DOHH2 (cell line): ENCODE results near the gene MAPKBP1.

Source experiments
- H3F3A ChIP-seq: fragments of 200-600 bp; sonication (generic), shearing (Covaris generic); 2 replicates; pipeline ENCODE4 v1.6.0; 2016; ENCODE audit warnings: antibody characterized with exemption, mild to moderate bottlenecking; ENCODE audit not compliant: control insufficient read depth, insufficient read depth
- H3K27ac ChIP-seq: fragments of 200-600 bp; sonication (generic); 2 replicates; pipeline ENCODE4 v1.5.1; 2014; ENCODE audit warnings: low read depth, mild to moderate bottlenecking, low read length, moderate library complexity
- H3K27me3 ChIP-seq: fragments of 200-600 bp; sonication (generic); 2 replicates; pipeline ENCODE4 v1.6.1; 2014; ENCODE audit warnings: mild to moderate bottlenecking, low read length, mixed read lengths; ENCODE audit not compliant: control insufficient read depth
- H3K36me3 ChIP-seq: fragments of 200-600 bp; sonication (generic); 2 replicates; pipeline ENCODE4 v1.6.1; 2014; ENCODE audit warnings: mild to moderate bottlenecking, low read length, moderate library complexity, mixed read lengths; ENCODE audit not compliant: control insufficient read depth
- H3K4me1 ChIP-seq: fragments of 200-600 bp; sonication (generic); 2 replicates; pipeline ENCODE4 v1.6.1; 2014; ENCODE audit warnings: mild to moderate bottlenecking, low read length, mixed read lengths; ENCODE audit not compliant: control insufficient read depth
- H3K4me2 ChIP-seq: fragments of 200-600 bp; sonication (generic); 2 replicates; pipeline ENCODE4 v1.6.0; 2014; ENCODE audit warnings: mild to moderate bottlenecking, low read length, moderate library complexity
- H3K4me3 ChIP-seq: fragments of 200-600 bp; sonication (generic); 2 replicates; pipeline ENCODE4 v1.5.1; 2014; ENCODE audit warnings: mild to moderate bottlenecking, low read length, mixed read lengths
- H3K79me2 ChIP-seq: fragments of 200-600 bp; sonication (generic); 2 replicates; pipeline ENCODE4 v1.6.1; 2014; ENCODE audit warnings: mild to moderate bottlenecking, low read length, mixed read lengths; ENCODE audit not compliant: control insufficient read depth
- H3K9me2 ChIP-seq: fragments of 200-600 bp; sonication (generic); replicated peaks from 2 replicates; pipeline ENCODE4 v1.6.1; 2014; ENCODE audit warnings: mild to moderate bottlenecking, low read length, mixed read lengths; ENCODE audit not compliant: control insufficient read depth
- H3K9me3 ChIP-seq: fragments of 200-600 bp; sonication (generic); 2 replicates; pipeline ENCODE4 v1.6.1; 2014; ENCODE audit warnings: antibody characterized with exemption, low read length, mixed read lengths; ENCODE audit not compliant: control insufficient read depth, insufficient read depth
- H4K20me1 ChIP-seq: fragments of 200-600 bp; sonication (generic); 2 replicates; pipeline ENCODE4 v1.6.0; 2014; ENCODE audit warnings: low read depth, mild to moderate bottlenecking, antibody characterized with exemption, low read length, moderate library complexity; ENCODE audit not compliant: control insufficient read depth, insufficient read depth
- EZH2phosphoT487 ChIP-seq: fragments of 200-600 bp; sonication (generic); IDR thresholded peaks from 2 replicates; pipeline ENCODE4 v1.6.1; 2017; ENCODE audit warnings: borderline replicate concordance, mild to moderate bottlenecking, antibody characterized with exemption, low read length, moderate library complexity, mixed read lengths
- TF ChIP-seq, protein P1 (sequence below): fragments of 200-600 bp; sonication (generic); IDR thresholded peaks from one replicate; pipeline ENCODE4 v1.5.1; 2014; ENCODE audit warnings: antibody characterized with exemption, mild to moderate bottlenecking, low read depth, low read length; ENCODE audit not compliant: poor library complexity, severe bottlenecking

The MAPKBP1 gene

DNA sequence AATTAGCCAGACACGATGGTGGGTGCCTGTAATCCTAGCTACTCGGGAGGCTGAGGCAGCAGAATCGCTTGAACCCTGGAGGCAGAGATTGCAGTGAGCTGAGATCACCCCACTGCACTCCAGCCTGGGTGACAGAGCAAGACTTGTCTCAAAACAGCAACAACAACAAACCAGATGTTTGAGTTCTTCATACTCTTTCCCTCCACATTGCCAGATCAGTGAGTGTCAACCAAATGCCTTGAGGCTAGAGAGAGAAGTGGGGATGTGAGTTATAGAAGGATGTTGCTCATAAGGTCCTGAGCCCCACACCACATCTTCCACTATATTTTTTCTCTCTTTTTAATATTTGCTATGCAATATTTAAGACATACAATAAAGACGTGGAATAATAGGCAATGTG is 19.8 kb downstream of the MAPKBP1 start:
- Histone ChIP-seq H3K9me2 (no peaks in the 10 kb centered on the region), H3K4me3 (no peak overlapping the region), H3K27me3 (no peaks in the 10 kb centered on the region), H4K20me1 (no peaks in the 10 kb centered on the region), H3K4me1 (peaks cover 46% of the 10 kb centered on the region), H3K27ac (no peak overlapping the region), H3K4me2 (no peak overlapping the region), H3F3A (0 out of 2 replicates have a peak, but pooled peaks cover 2% of the 10 kb centered on the region), H3K79me2 (no peaks in the 10 kb centered on the region), H3K36me3 (no peaks in the 10 kb centered on the region), H3K9me3 (no peaks in the 10 kb centered on the region)
- no peak for TF ChIP-seq EZH2phosphoT487
- TF ChIP-seq, protein P1, sequence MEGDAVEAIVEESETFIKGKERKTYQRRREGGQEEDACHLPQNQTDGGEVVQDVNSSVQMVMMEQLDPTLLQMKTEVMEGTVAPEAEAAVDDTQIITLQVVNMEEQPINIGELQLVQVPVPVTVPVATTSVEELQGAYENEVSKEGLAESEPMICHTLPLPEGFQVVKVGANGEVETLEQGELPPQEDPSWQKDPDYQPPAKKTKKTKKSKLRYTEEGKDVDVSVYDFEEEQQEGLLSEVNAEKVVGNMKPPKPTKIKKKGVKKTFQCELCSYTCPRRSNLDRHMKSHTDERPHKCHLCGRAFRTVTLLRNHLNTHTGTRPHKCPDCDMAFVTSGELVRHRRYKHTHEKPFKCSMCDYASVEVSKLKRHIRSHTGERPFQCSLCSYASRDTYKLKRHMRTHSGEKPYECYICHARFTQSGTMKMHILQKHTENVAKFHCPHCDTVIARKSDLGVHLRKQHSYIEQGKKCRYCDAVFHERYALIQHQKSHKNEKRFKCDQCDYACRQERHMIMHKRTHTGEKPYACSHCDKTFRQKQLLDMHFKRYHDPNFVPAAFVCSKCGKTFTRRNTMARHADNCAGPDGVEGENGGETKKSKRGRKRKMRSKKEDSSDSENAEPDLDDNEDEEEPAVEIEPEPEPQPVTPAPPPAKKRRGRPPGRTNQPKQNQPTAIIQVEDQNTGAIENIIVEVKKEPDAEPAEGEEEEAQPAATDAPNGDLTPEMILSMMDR: no peak

DNA sequence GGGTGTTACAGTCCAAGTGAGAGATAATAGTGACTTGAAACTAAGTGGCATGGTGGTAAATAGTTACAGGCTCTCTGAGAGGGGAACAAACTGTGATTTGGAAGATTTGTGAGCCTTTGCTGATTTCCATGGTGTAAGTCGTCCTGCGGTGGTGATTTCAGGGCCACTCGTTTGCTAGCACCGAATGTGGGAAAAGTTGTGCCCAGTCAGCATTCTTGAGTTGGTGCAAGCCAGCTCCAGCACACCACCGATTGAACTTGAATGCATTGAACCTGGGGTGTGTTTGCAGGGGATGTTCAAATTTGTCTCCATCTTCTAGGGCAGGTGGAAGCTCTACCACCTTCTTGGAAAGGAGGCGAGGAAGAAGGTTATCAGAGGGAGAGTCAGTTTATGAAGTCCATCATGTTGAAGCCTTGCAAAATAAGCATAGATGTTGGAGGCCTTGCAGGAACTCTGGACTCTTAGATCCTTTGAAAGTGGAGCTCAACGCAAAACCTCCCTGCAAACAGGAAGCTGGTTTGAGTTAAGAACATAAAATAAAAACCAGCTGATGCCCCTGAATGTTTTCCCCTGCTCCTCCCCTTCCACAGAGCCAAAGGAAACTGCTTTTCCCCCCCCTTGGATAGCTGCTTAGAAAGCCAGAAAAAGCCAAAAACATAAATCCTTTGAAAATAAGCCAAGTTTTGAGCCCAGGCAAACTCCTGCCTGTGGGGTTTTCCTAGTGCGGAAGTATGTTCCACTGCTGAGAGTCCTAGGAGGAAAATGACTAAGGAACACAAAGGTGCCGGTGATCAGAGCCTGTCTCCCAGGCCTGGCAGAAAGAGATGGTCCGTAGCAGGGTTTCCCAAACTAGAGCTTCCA is 21.9 kb downstream of the MAPKBP1 start:
- H3K4me2 ChIP-seq: peak overlapping the region; percentile 0; the same call in 1 of the 2 replicates
- H3K79me2 ChIP-seq: no peaks in the 10 kb centered on the region
- H3K27me3 ChIP-seq: no peaks in the 10 kb centered on the region
- no peak overlapping the region for H3K4me3 ChIP-seq
- no peaks in the 10 kb centered on the region for H3K9me2 ChIP-seq
- TF ChIP-seq, protein P1: no peak
- TF ChIP-seq EZH2phosphoT487: no peak
- H3K36me3 ChIP-seq: no peaks in the 10 kb centered on the region
- H3K27ac ChIP-seq: no peak overlapping the region
- no peaks in the 10 kb centered on the region for H3K9me3 ChIP-seq
- H3K4me1 ChIP-seq: peaks cover 36% of the 10 kb centered on the region
- no peaks in the 10 kb centered on the region for H4K20me1 ChIP-seq
- 0 out of 2 replicates have a peak, but pooled peaks cover 2% of the 10 kb centered on the region for H3F3A ChIP-seq

DNA sequence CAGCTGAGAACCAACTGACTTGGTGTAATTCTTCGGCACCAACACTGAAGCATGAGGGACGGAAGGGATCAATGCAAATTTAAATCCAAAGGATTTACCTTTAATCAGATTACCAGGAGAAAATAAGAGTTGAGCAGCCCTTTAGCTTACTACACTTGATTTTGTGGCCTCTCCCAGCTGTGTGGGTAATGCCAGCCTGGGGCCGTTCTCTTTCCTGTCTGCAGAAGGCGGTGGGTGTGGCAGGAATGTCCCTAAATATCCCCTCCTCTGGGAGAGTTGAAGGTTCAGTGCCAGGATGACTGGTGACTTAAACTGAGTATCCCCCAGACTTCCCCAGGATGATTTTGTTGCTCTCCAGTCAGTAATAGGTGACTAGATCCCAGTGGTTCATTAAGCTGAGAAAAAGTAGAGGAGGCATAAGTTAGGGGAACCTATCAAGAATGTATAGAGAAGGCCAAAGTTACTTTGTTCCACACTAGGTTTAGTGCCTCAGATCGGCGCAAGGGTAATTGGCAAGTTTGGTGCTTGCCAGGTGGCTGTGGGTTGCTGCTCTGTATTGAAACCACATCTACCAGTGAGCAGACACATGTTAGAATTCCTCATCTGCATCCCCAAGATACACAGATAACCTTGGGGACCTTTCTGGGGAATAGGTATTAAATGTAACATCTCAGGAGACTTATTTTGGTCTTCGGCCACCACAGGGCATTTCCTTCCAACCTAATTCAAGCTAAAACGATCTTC is 23.1 kb downstream of the MAPKBP1 start:
- Histone ChIP-seq H3K27ac (no peak overlapping the region), H3K4me2 (no peak overlapping the region)

More for the DNA sequence above, 23.1 kb downstream of the MAPKBP1 start:
- H3K4me1 ChIP-seq: peaks cover 25% of the 10 kb centered on the region
- H3K9me2 ChIP-seq: no peaks in the 10 kb centered on the region
- H3F3A ChIP-seq: 0 out of 2 replicates have a peak, but pooled peaks cover 2% of the 10 kb centered on the region
- H3K9me3 ChIP-seq: no peaks in the 10 kb centered on the region
- H3K36me3 ChIP-seq: no peaks in the 10 kb centered on the region
- no peaks in the 10 kb centered on the region for H4K20me1 ChIP-seq
- H3K79me2 ChIP-seq: no peaks in the 10 kb centered on the region
- TF ChIP-seq EZH2phosphoT487: no peak
- no peaks in the 10 kb centered on the region for H3K27me3 ChIP-seq
- no peak overlapping the region for H3K4me3 ChIP-seq
